ENCODE results near the gene SPIRE1.

SPIRE1 gene

GRCh38 chr18:12580630-12581342 is 77.1 kb downstream of the SPIRE1 start:
- Histone ChIP-seq H4K5ac (ENCODE audit: low read length) (no peak overlapping the region), H2BK120ac (ENCODE audit: low read depth, low read length) (no peak overlapping the region), H3K23ac (ENCODE audit: low read length) (no peak overlapping the region), H3K27me3 (ENCODE audit: insufficient read depth, low read length, poor library complexity) (no peaks in the 10 kb centered on the region), H3K4ac (ENCODE audit: low read depth, low read length) (no peak overlapping the region), H3K79me1 (ENCODE audit: low read length) (no peaks in the 10 kb centered on the region), H3K4me2 (ENCODE audit: low read length) (no peak overlapping the region), H3K56ac (ENCODE audit: low read length) (no peak overlapping the region), H3K4me1 (ENCODE audit: control insufficient read depth, low read depth, low read length) (no peaks in the 10 kb centered on the region), H2BK15ac (replicated peaks; ENCODE audit: low read depth) (no peak overlapping the region), H2BK5ac (ENCODE audit: low read length) (no peak overlapping the region), H3K36me3 (ENCODE audit: control insufficient read depth, insufficient read depth, low read length) (no peaks in the 10 kb centered on the region), H3K4me3 (ENCODE audit: low read length) (no peak overlapping the region), H3K9ac (ENCODE audit: low read length) (no peak overlapping the region), H3K27ac (ENCODE audit: low read depth, low read length) (no peak overlapping the region), H4K8ac (ENCODE audit: low read depth, low read length) (no peak overlapping the region), H3K18ac (ENCODE audit: low read length) (no peak overlapping the region), H2AK5ac (ENCODE audit: low read length) (no peak overlapping the region), H3K79me2 (ENCODE audit: control insufficient read depth, insufficient read depth, low read length) (no peaks in the 10 kb centered on the region)
- WGBS (ENCODE audit: extremely low coverage, insufficient coverage, low lambda C conversion rate): no CpG with 5 or more reads among the region's 9 CpGs
- DNase-seq: no peak

DNA sequence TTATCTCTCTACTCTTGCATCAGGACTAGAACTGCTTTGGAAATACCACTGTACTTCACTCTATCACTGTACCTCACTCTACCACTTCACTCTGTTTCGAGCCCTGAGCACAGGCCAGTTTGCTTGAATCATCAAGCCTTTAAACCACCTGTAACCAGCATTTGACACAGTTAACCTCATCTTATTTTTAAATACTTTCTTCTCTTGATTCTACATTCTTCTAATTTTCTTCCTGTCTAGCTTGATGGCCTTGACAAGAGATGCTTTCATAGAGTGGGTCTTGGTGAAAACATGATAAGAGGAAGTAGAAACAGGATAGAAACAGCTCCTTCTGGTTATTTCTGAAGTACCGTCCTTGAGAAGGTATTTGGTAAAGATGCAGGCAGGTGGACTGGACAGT is 78.1 kb downstream of the SPIRE1 start:
- Histone ChIP-seq H3K79me1 (ENCODE audit: low read length) (no peaks in the 10 kb centered on the region), H2BK120ac (ENCODE audit: low read depth, low read length) (no peak overlapping the region), H3K27ac (ENCODE audit: low read depth, low read length) (no peak overlapping the region), H3K9ac (ENCODE audit: low read length) (no peak overlapping the region), H3K4me2 (ENCODE audit: low read length) (no peak overlapping the region), H4K8ac (ENCODE audit: low read depth, low read length) (no peak overlapping the region), H3K56ac (ENCODE audit: low read length) (no peak overlapping the region), H4K5ac (ENCODE audit: low read length) (no peak overlapping the region), H2AK5ac (ENCODE audit: low read length) (no peak overlapping the region), H3K18ac (ENCODE audit: low read length) (no peak overlapping the region), H3K4me3 (ENCODE audit: low read length) (no peak overlapping the region), H3K79me2 (ENCODE audit: control insufficient read depth, insufficient read depth, low read length) (no peaks in the 10 kb centered on the region), H3K36me3 (ENCODE audit: control insufficient read depth, insufficient read depth, low read length) (no peaks in the 10 kb centered on the region), H3K4me1 (ENCODE audit: control insufficient read depth, low read depth, low read length) (no peaks in the 10 kb centered on the region), H3K27me3 (ENCODE audit: insufficient read depth, low read length, poor library complexity) (no peaks in the 10 kb centered on the region), H3K23ac (ENCODE audit: low read length) (no peak overlapping the region), H3K4ac (ENCODE audit: low read depth, low read length) (no peak overlapping the region), H2BK15ac (replicated peaks; ENCODE audit: low read depth) (no peak overlapping the region), H2BK5ac (ENCODE audit: low read length) (no peak overlapping the region)
- no CpG with 5 or more reads among the region's 2 CpGs for WGBS (ENCODE audit: extremely low coverage, insufficient coverage, low lambda C conversion rate)
- no peak for DNase-seq

GRCh38 chr18:12577848-12578247 is 80.1 kb downstream of the SPIRE1 start:
- Histone ChIP-seq H3K23ac (ENCODE audit: low read length) (no peak overlapping the region), H2BK120ac (ENCODE audit: low read depth, low read length) (no peak overlapping the region), H3K79me1 (ENCODE audit: low read length) (no peaks in the 10 kb centered on the region), H2AK5ac (ENCODE audit: low read length) (no peak overlapping the region), H2BK15ac (replicated peaks; ENCODE audit: low read depth) (no peak overlapping the region), H3K36me3 (ENCODE audit: control insufficient read depth, insufficient read depth, low read length) (no peaks in the 10 kb centered on the region), H3K56ac (ENCODE audit: low read length) (no peak overlapping the region), H3K4me2 (ENCODE audit: low read length) (no peak overlapping the region), H3K4me1 (ENCODE audit: control insufficient read depth, low read depth, low read length) (no peaks in the 10 kb centered on the region), H3K18ac (ENCODE audit: low read length) (no peak overlapping the region), H3K9ac (ENCODE audit: low read length) (no peak overlapping the region), H4K5ac (ENCODE audit: low read length) (no peak overlapping the region), H3K4me3 (ENCODE audit: low read length) (no peak overlapping the region), H2BK5ac (ENCODE audit: low read length) (no peak overlapping the region), H3K79me2 (ENCODE audit: control insufficient read depth, insufficient read depth, low read length) (no peaks in the 10 kb centered on the region), H3K27me3 (ENCODE audit: insufficient read depth, low read length, poor library complexity) (no peaks in the 10 kb centered on the region), H3K4ac (ENCODE audit: low read depth, low read length) (no peak overlapping the region), H3K27ac (ENCODE audit: low read depth, low read length) (no peak overlapping the region), H4K8ac (ENCODE audit: low read depth, low read length) (no peak overlapping the region)
- no CpG with 5 or more reads among the region's 1 CpG for WGBS (ENCODE audit: extremely low coverage, insufficient coverage, low lambda C conversion rate)
- no peak for DNase-seq

DNA sequence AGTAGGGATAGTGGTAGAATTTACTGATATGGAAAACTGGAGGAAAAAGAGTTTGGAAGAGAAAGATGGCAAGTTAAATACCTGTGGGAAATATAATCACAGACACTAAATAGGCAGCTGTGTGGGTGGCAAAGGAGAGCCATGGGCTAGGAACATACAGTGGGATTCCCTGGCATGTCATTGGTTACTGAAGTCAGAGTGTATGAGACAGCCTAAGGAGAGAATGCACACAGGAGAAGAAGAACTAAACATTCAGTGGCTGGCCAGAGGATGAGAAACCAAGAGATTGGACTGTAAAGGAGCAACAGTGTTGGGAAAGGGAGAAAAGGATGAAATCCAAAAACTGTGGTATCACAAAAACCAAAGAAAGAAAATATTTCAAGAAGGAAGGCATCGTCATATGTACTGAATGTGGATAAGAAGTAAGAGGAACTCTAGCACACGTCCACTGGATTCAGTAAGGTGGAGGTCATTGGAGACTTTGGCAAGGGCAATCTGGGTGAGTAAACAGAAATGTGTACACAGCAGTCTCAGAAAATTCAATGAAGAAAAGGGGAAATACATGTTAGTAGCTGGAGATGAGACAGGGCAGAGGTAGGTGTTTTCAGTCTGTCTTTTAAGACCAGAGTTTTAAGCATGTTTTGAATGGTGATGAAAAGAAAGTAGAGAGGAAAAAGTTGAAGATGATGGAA is 83.3 kb downstream of the SPIRE1 start:
- Histone ChIP-seq H3K79me2 (ENCODE audit: control insufficient read depth, insufficient read depth, low read length) (no peaks in the 10 kb centered on the region), H3K56ac (ENCODE audit: low read length) (no peak overlapping the region), H3K27me3 (ENCODE audit: insufficient read depth, low read length, poor library complexity) (no peaks in the 10 kb centered on the region), H2AK5ac (ENCODE audit: low read length) (no peak overlapping the region), H3K4ac (ENCODE audit: low read depth, low read length) (no peak overlapping the region), H4K8ac (ENCODE audit: low read depth, low read length) (no peak overlapping the region), H3K4me1 (ENCODE audit: control insufficient read depth, low read depth, low read length) (no peaks in the 10 kb centered on the region), H3K79me1 (ENCODE audit: low read length) (no peaks in the 10 kb centered on the region), H3K23ac (ENCODE audit: low read length) (no peak overlapping the region), H3K9ac (ENCODE audit: low read length) (no peak overlapping the region), H3K27ac (ENCODE audit: low read depth, low read length) (no peak overlapping the region), H3K18ac (ENCODE audit: low read length) (no peak overlapping the region), H2BK15ac (replicated peaks; ENCODE audit: low read depth) (no peak overlapping the region), H4K5ac (ENCODE audit: low read length) (no peak overlapping the region), H3K4me3 (ENCODE audit: low read length) (no peak overlapping the region), H3K4me2 (ENCODE audit: low read length) (no peak overlapping the region), H2BK5ac (ENCODE audit: low read length) (no peak overlapping the region), H2BK120ac (ENCODE audit: low read depth, low read length) (no peak overlapping the region), H3K36me3 (ENCODE audit: control insufficient read depth, insufficient read depth, low read length) (no peaks in the 10 kb centered on the region)
- DNase-seq: no peak
- WGBS (ENCODE audit: extremely low coverage, insufficient coverage, low lambda C conversion rate): no CpG with 5 or more reads among the region's 2 CpGs

- Histone ChIP-seq H2AK5ac (ENCODE audit: low read length) (no peak overlapping the region), H3K27ac (ENCODE audit: low read depth, low read length) (no peak overlapping the region), H3K9ac (ENCODE audit: low read length) (no peak overlapping the region), H3K79me1 (ENCODE audit: low read length) (no peaks in the 10 kb centered on the region), H3K4me1 (ENCODE audit: control insufficient read depth, low read depth, low read length) (no peaks in the 10 kb centered on the region), H3K56ac (ENCODE audit: low read length) (no peak overlapping the region), H3K4ac (ENCODE audit: low read depth, low read length) (no peak overlapping the region), H3K36me3 (ENCODE audit: control insufficient read depth, insufficient read depth, low read length) (no peaks in the 10 kb centered on the region), H4K5ac (ENCODE audit: low read length) (no peak overlapping the region), H3K27me3 (ENCODE audit: insufficient read depth, low read length, poor library complexity) (no peaks in the 10 kb centered on the region), H3K23ac (ENCODE audit: low read length) (no peak overlapping the region), H4K8ac (ENCODE audit: low read depth, low read length) (no peak overlapping the region), H2BK5ac (ENCODE audit: low read length) (no peak overlapping the region), H3K4me2 (ENCODE audit: low read length) (no peak overlapping the region), H3K18ac (ENCODE audit: low read length) (no peak overlapping the region), H3K79me2 (ENCODE audit: control insufficient read depth, insufficient read depth, low read length) (no peaks in the 10 kb centered on the region), H2BK15ac (replicated peaks; ENCODE audit: low read depth) (no peak overlapping the region), H2BK120ac (ENCODE audit: low read depth, low read length) (no peak overlapping the region), H3K4me3 (ENCODE audit: low read length) (no peak overlapping the region)
- no CpG with 5 or more reads among the region's 2 CpGs for WGBS (ENCODE audit: extremely low coverage, insufficient coverage, low lambda C conversion rate)
- no peak for DNase-seq
Observed at GRCh38 chr18:12571630-12572029, 86.3 kb downstream of the SPIRE1 start.

Data from mesendoderm (in vitro differentiated cells).